ENCODE data around the gene WWOX. TPM values are rescaled to one million over a fixed set of nuclear protein-coding genes. Genes with fewer than 3 reads are reported as not detected.

WWOX gene
- total RNA-seq, 3 donors from 2014 or later: 11.7 to 18.0 (median 13.8) TPM

DNA sequence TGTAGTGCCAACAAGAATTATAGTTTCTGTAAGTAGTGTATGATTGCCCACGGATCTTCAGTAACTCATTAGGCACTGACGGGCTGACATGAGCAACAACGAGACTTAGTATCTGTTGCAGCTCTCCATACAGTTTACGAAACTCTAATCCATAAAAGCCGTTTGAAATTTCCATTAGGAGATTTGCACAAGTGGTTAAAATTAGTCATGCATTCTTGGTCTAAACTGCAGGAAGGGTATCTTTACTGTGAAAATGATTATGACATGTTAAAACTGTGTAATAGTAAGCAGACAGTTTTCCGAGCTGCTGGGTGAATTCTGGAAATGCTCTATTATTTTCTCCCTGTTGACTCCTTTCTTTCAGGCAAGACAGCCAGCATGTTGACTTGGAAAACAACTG, 605.0 kb downstream of the WWOX start:
- no peaks in the 10 kb centered on the region for H3K36me3 ChIP-seq (ENCODE audit: low read depth)

DNA sequence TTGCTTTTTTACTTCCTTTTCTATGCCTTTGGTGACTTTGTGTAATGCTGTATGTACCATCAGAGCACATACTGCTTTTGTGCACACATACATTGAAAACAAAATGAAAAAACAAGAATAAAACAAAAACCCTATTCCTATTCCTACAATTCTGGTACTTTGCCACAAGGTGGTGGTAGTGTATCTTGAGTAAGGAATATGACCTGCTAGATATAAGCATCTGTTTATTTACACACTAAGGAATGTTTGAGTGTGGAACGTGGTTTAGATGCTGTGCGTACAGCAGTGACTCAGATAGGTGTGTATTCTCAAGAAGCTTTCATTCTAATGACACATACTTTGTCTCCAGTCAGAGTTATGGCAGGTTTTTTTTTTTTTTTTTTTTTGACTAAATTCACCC, 606.2 kb downstream of the WWOX start:
- peaks cover 3% of the 10 kb centered on the region for H3K9me3 ChIP-seq

More for the DNA sequence above, 605.0 kb downstream of the WWOX start:
- H3K4me1 ChIP-seq (ENCODE audit: low read depth): no peaks in the 10 kb centered on the region
- DNase-seq (no peak), ATAC-seq (no peak)
- H3K4me3 ChIP-seq: no peak overlapping the region
- no peak for TF ChIP-seq CTCF (IDR thresholded peaks at IDR 0.05)
- H3K9me3 ChIP-seq: peaks cover 3% of the 10 kb centered on the region
- intact Hi-C loops (cut with DNase I, micrococcal nuclease): no loop called here

GRCh38 chr16:78706637-78707036, 607.2 kb downstream of the WWOX start:
- intact Hi-C loops (cut with DNase I, micrococcal nuclease): no loop called here
- no peaks in the 10 kb centered on the region for H3K36me3 ChIP-seq (ENCODE audit: low read depth)
- peak in 1 of 3 donors; percentile 7 for DNase-seq
- H3K4me1 ChIP-seq (ENCODE audit: low read depth): no peaks in the 10 kb centered on the region
- H3K9me3 ChIP-seq: peaks cover 3% of the 10 kb centered on the region
- no peak overlapping the region for H3K4me3 ChIP-seq
- no peak for TF ChIP-seq CTCF (IDR thresholded peaks at IDR 0.05)
- no peak for ATAC-seq

More for the DNA sequence above, 606.2 kb downstream of the WWOX start:
- Histone ChIP-seq H3K36me3 (ENCODE audit: low read depth) (no peaks in the 10 kb centered on the region), H3K4me1 (ENCODE audit: low read depth) (no peaks in the 10 kb centered on the region), H3K4me3 (no peak overlapping the region)
- ATAC-seq (peak; percentile 71), DNase-seq (peak in 1 of 3 donors; percentile 9)
- TF ChIP-seq CTCF (IDR thresholded peaks at IDR 0.05): peak; percentile 37
- intact Hi-C loops (cut with DNase I, micrococcal nuclease): no loop called here

DNA sequence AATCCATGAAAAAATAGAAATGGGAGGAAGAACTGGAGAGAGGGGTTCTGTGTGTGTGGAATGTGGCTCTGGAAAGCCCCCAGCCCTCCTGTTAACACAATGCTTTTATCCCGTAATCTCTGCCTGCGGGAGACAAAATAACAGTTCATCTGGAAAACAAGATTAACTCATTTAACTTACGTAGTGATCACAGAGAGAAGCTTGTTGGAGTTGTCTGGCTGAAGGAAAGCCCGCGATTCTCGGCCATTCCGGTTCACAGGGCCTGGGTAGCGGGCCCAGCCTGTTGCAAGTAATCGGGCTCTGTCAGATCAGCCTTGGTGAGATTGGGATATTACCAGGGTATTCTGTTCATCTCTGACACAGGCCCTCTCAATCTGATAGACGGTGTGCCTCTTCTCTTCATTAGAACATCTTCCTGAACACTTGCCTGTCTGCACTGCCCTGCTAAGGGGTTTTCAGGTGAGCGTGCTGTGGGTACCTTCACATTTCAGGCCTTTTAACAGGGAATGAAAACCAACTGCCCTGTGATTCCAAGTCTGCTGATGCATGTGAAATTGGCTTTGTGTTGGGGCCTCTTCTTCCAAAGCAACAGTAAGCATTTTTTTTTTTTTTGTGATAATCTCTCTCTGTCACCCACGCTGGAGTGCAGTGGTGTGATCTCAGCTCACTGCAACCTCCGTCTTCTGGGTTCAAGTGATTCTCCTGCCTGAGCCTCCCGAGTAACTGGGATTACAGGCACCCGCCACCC, 609.9 kb downstream of the WWOX start:
- intact Hi-C loops (cut with DNase I, micrococcal nuclease): no loop called here
- ATAC-seq: no peak

GRCh38 chr16:78715106-78715505, 615.7 kb downstream of the WWOX start:
- Histone ChIP-seq H3K4me1 (ENCODE audit: low read depth) (no peaks in the 10 kb centered on the region), H3K36me3 (ENCODE audit: low read depth) (no peaks in the 10 kb centered on the region), H3K9me3 (no peaks in the 10 kb centered on the region), H3K4me3 (no peak overlapping the region)
- DNase-seq: no peak
- intact Hi-C loops (cut with DNase I, micrococcal nuclease): no loop called here
- no peak for TF ChIP-seq CTCF (IDR thresholded peaks at IDR 0.05)
- no peak for ATAC-seq

More for the DNA sequence above, 609.9 kb downstream of the WWOX start:
- Histone ChIP-seq H3K4me1 (ENCODE audit: low read depth) (no peaks in the 10 kb centered on the region), H3K9me3 (peaks cover 3% of the 10 kb centered on the region), H3K36me3 (ENCODE audit: low read depth) (no peaks in the 10 kb centered on the region), H3K4me3 (no peak overlapping the region)
- no peak for DNase-seq
- TF ChIP-seq CTCF (IDR thresholded peaks at IDR 0.05): no peak
